K562 (cell line): ENCODE measurements around the gene MCM7. TPM values are rescaled to one million over a fixed set of nuclear protein-coding genes. Genes with fewer than 3 reads are reported as not detected.

ENCODE experiments used
- ATAC-seq: fragments of 200-7000 bp; cut with Tn5 transposase; 3 replicates; pipeline ENCODE4 v1.9.1; 2020; ENCODE audit warnings: moderate library complexity
- BruUV-seq: library from RNA; stranded (reverse); fragments of 400-500 nt; replicated peaks from 2 replicates; lab custom pipeline; 2021; lab: Mats Ljungman, UMichigan
- CTCF ChIA-PET: fragments of 300-600 bp; formaldehyde crosslinking; extraction: SDS; loops from one replicate; lab custom pipeline; 2021; ENCODE audit warnings: low intra/inter-chr PET ratio; lab: Yijun Ruan, JAX
- POLR2A ChIA-PET: fragments of 300-600, 350-650 bp; sonication (Branson Sonifier 250); formaldehyde crosslinking; extraction: SDS; loops from one replicate; lab custom pipeline; 2021; ENCODE audit warnings: antibody characterized with exemption, inconsistent platforms; lab: Yijun Ruan, JAX
- DNase-seq, 4 experiments: peaks; one replicate each; pipeline versions ENCODE4 v3.0.0 to v3.0.0-alpha.2; 2011 to 2018; ENCODE audit warnings: low spot score in 3 of 4, mixed read lengths in 3 of 4; ENCODE audit errors: extremely low read depth in 1 of 4
- FAIRE-seq: peaks from 2 replicates; lab custom pipeline; 2011; peaks lifted over from hg19 to GRCh38; lab: Jason Lieb, UNC
- H2AFZ ChIP-seq: 2 replicates; pipeline ENCODE4 v1.6.0; 2011; ENCODE audit warnings: low read depth, low read length, control low read depth, inconsistent platforms
- H3K27ac ChIP-seq: fragments of 200-600 bp; 3 replicates; pipeline ENCODE4 v1.8.0; 2011; ENCODE audit warnings: low read depth, mild to moderate bottlenecking, control low read depth, inconsistent platforms, low read length, moderate library complexity, mixed read lengths; ENCODE audit errors: extremely low read depth
- H3K27me3 ChIP-seq, 2 experiments: fragments of 300-600 bp in 1 of 2; 2 replicates in 1 of 2; 3 replicates in 1 of 2; pipeline versions ENCODE4 v1.6.0 to v1.8.0; 2011; ENCODE audit warnings: inconsistent platforms in 2 of 2, low read length in 2 of 2, mild to moderate bottlenecking in 1 of 2, mixed read lengths in 1 of 2, moderate library complexity in 1 of 2; ENCODE audit not compliant: control insufficient read depth in 2 of 2, insufficient read depth in 2 of 2
- H3K36me3 ChIP-seq: fragments of 300-600 bp; 3 replicates; pipeline ENCODE4 v1.8.0; 2011; ENCODE audit warnings: mild to moderate bottlenecking, low read length, inconsistent platforms; ENCODE audit not compliant: control insufficient read depth, insufficient read depth
- H3K4me1 ChIP-seq, 2 experiments: fragments of 200-600 bp in 1 of 2; replicated peaks in 1 of 2; 2 replicates in 1 of 2; 3 replicates in 1 of 2; pipeline versions ENCODE4 v1.5.1 to v1.8.0; 2011; ENCODE audit warnings: inconsistent platforms in 2 of 2, low read length in 2 of 2, mild to moderate bottlenecking in 1 of 2, mixed read lengths in 1 of 2, moderate library complexity in 1 of 2; ENCODE audit not compliant: control insufficient read depth in 2 of 2, insufficient read depth in 2 of 2
- H3K4me2 ChIP-seq: 2 replicates; pipeline ENCODE4 v1.6.1; 2011; ENCODE audit warnings: low read length, control low read depth, inconsistent platforms, mixed read lengths; ENCODE audit not compliant: insufficient read depth
- H3K4me3 ChIP-seq: fragments of 200-600 bp; sonication (generic), shearing (Covaris generic); 2 replicates; pipeline ENCODE4 v1.5.1; 2016; ENCODE audit warnings: control low read depth, inconsistent platforms
- H3K79me2 ChIP-seq: fragments of 200-600 bp; 3 replicates; pipeline ENCODE4 v1.8.0; 2011; ENCODE audit warnings: low read length, inconsistent platforms; ENCODE audit not compliant: control insufficient read depth, insufficient read depth
- H3K9ac ChIP-seq, 2 experiments: 2 replicates each; pipeline versions ENCODE4 v1.6.0 to v1.6.1; 2011; ENCODE audit warnings: low read depth in 2 of 2, low read length in 2 of 2, control low read depth in 1 of 2, inconsistent platforms in 1 of 2, mild to moderate bottlenecking in 1 of 2, mixed read lengths in 1 of 2; ENCODE audit not compliant: insufficient read depth in 1 of 2
- H3K9me1 ChIP-seq: one replicate; pipeline ENCODE4 v1.6.0; 2011; ENCODE audit warnings: inconsistent platforms, mild to moderate bottlenecking, low read length, moderate library complexity; ENCODE audit not compliant: control insufficient read depth, insufficient read depth
- H3K9me3 ChIP-seq: replicated peaks from 2 replicates; pipeline ENCODE4 v1.5.1; 2011; ENCODE audit warnings: low read depth, low read length, inconsistent platforms; ENCODE audit not compliant: control insufficient read depth, insufficient read depth
- H4K20me1 ChIP-seq: replicated peaks from 2 replicates; pipeline ENCODE4 v1.6.1; 2011; ENCODE audit warnings: low read length, inconsistent platforms, mixed read lengths; ENCODE audit not compliant: control insufficient read depth, insufficient read depth
- CBFA2T3 ChIP-seq: fragments of 450-650 bp; IDR thresholded peaks from 2 replicates; pipeline ENCODE4 v1.6.1; 2017
- CEBPB ChIP-seq: fragments of 450-650 bp; IDR thresholded peaks from 2 replicates; pipeline ENCODE4 v1.6.1; 2016; ENCODE audit warnings: missing genetic modification characterization, missing compliant biosample characterization
- DDX20 ChIP-seq: fragments of 450-650 bp; IDR thresholded peaks from 2 replicates; pipeline ENCODE4 v1.6.1; 2016; ENCODE audit warnings: missing genetic modification characterization, low read depth, mild to moderate bottlenecking, missing compliant biosample characterization, moderate library complexity
- KDM1A ChIP-seq, 2 experiments: fragments of 450-650 bp; IDR thresholded peaks; 2 replicates each; pipeline ENCODE4 v1.6.1; 2016; ENCODE audit warnings: mild to moderate bottlenecking in 2 of 2
- MCM5 ChIP-seq: fragments of 450-650 bp; IDR thresholded peaks from 2 replicates; pipeline ENCODE4 v1.6.1; 2016; ENCODE audit warnings: low read depth
- NFIC ChIP-seq: fragments of 450-650 bp; IDR thresholded peaks from 2 replicates; pipeline ENCODE4 v1.6.1; 2017; ENCODE audit warnings: mild to moderate bottlenecking, inconsistent platforms
- POLR2G ChIP-seq: fragments of 200-400 bp; formaldehyde crosslinking; IDR thresholded peaks from 2 replicates; pipeline ENCODE4 v1.6.1; 2017; ENCODE audit warnings: low read depth, mild to moderate bottlenecking, antibody characterized with exemption, low read length, moderate library complexity
- PYGO2 ChIP-seq: fragments of 450-650 bp; IDR thresholded peaks from 2 replicates; pipeline ENCODE4 v1.6.1; 2016; ENCODE audit warnings: mild to moderate bottlenecking, missing genetic modification characterization, moderate library complexity, missing compliant biosample characterization
- RBM17 ChIP-seq: fragments of 200-400 bp; formaldehyde crosslinking; IDR thresholded peaks from 2 replicates; pipeline ENCODE4 v1.6.1; 2017; ENCODE audit warnings: low read depth, mild to moderate bottlenecking, low read length, borderline replicate concordance
- ZNF766 ChIP-seq: fragments of 200-800 bp; sonication (Bioruptor generic); conservative IDR thresholded peaks from 2 replicates; pipeline ENCODE4 v1.6.1; 2016; ENCODE audit warnings: missing genetic modification characterization, missing compliant biosample characterization
- WGBS: fragments of 100-300 bp; shearing (Covaris generic); methylation state at CpG from one replicate; pipeline ENCODE4 v1.1.6; 2016; ENCODE audit warnings: low coverage, mixed read lengths; ENCODE audit not compliant: insufficient coverage; ENCODE audit errors: missing lambda C conversion rate; 5-methylcytosine and 5-hydroxymethylcytosine counted together
- in situ Hi-C: fragments of 300-500 bp; cut with MboI; formaldehyde crosslinking; loops from 4 replicates; pipeline ENCODE4 v1.15.0; 2018; ENCODE audit warnings: inconsistent platforms, mixed read lengths
- intact Hi-C: fragments of 100-400 bp; cut with micrococcal nuclease; formaldehyde crosslinking; loops from 2 replicates; pipeline ENCODE4 v1.14.2; 2022
- polyA plus RNA-seq, 8 experiments: library from polyadenylated mRNA; depleted of rRNA in 4 of 8; stranded (reverse) in 5 of 8; unstranded in 3 of 8; fragments of >200 nt; fragmentation: Nextera tagmentation in 2 of 8; fragmentation: Illumina TruSeq in 1 of 8; extraction: Ambion mirVana in 2 of 8; extraction: Trizol in 1 of 8; gene quantifications; 2 replicates each; pipeline versions ENCODE4 v1.2.1 to v1.2.3, GENCODE V29; 2011 to 2014; ENCODE audit warnings: inconsistent platforms in 1 of 8, missing spikeins in 1 of 8
- total RNA-seq, 7 experiments: library from RNA; depleted of rRNA in 6 of 7; stranded (reverse); fragments of >200 nt in 6 of 7; fragmentation: Illumina TruSeq in 2 of 7; extraction: Trizol in 2 of 7; gene quantifications; 2 replicates each; pipeline versions ENCODE4 v1.2.1 to v1.2.3, GENCODE V29; 2011 to 2021; ENCODE audit warnings: low replicate concordance in 1 of 7
- TF ChIP-seq, protein P1 (sequence below): sonication (generic); formaldehyde crosslinking; IDR thresholded peaks from 2 replicates; pipeline ENCODE4 v1.8.1; 2022; ENCODE audit warnings: missing genetic modification reagents
- TF ChIP-seq, protein P2 (sequence below): fragments of 450-650 bp; IDR thresholded peaks from 2 replicates; pipeline ENCODE4 v1.6.1; 2018; ENCODE audit warnings: mild to moderate bottlenecking, low read depth; ENCODE audit not compliant: partially characterized antibody
- TF ChIP-seq, protein P3 (sequence below): sonication (generic); formaldehyde crosslinking; IDR thresholded peaks from 2 replicates; pipeline ENCODE4 v1.8.0; 2022; ENCODE audit warnings: mild to moderate bottlenecking, missing genetic modification reagents

Gene MCM7
- total and polyA plus RNA-seq, 9 of the 15 experiments (the other 6 are each of a cell fraction or from before 2014, with no cell fraction given): 329 to 856 (median 437) TPM

DNA sequence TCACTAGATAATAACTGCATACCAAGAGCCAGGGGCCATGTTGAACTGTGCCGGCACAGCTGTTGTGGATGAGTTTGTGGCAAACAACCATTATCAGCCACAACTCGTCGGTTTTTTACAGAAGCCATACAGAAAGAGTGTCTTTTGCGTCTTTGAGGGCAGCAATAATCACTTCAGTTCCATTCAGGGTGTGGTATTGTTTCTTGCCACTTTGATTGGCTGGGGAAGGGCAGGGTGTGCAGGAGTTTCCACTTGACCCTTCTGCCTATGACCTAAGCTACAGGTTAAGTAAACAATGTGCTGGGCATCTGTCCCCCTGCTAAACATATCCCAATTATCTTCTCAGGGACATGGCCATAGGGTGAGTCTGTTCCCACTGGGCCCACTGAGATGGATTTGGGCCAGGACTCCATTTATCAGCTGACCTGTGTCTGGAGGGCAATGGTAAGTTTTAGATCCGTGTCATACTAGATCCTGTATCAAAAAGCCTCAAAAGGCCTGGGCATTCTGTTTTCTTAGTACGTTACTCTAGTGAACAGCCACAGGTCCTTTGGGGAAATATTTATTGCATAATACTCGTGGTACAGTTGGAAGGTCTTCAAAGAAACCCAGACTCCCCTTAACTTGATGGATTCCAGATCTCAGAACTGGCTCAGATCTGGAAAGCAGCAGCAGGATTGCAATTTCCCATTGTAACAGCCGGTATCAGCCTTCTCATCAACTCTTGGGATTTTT, 35.6 kb downstream of the MCM7 start (continued):
- peak in 1 of 2 experiments; percentile 12; a peak in 2 of 4 replicates for TF ChIP-seq KDM1A (IDR thresholded peaks at IDR 0.05)
- no peak; the same call in 1 of the 2 replicates for TF ChIP-seq NFIC
- no peak for TF ChIP-seq POLR2G
- TF ChIP-seq, protein P1, sequence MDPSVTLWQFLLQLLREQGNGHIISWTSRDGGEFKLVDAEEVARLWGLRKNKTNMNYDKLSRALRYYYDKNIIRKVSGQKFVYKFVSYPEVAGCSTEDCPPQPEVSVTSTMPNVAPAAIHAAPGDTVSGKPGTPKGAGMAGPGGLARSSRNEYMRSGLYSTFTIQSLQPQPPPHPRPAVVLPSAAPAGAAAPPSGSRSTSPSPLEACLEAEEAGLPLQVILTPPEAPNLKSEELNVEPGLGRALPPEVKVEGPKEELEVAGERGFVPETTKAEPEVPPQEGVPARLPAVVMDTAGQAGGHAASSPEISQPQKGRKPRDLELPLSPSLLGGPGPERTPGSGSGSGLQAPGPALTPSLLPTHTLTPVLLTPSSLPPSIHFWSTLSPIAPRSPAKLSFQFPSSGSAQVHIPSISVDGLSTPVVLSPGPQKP (CRISPR knock-in tag): no peak
- no peak for TF ChIP-seq PYGO2 (tag)
- no peak for TF ChIP-seq RBM17
- TF ChIP-seq CBFA2T3: peak; percentile 60; the same call in 1 of the 2 replicates
- TF ChIP-seq MCM5: no peak
- TF ChIP-seq CEBPB (tag): peak; percentile 75

DNA sequence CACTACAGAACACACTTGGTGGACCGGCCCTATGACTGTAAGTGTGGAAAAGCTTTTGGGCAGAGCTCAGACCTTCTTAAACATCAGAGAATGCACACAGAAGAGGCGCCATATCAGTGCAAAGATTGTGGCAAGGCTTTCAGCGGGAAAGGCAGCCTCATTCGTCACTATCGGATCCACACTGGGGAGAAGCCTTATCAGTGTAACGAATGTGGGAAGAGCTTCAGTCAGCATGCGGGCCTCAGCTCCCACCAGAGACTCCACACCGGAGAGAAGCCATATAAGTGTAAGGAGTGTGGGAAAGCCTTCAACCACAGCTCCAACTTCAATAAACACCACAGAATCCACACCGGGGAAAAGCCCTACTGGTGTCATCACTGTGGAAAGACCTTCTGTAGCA, 37.0 kb downstream of the MCM7 start:
- no peaks in the 10 kb centered on the region for H3K27me3 ChIP-seq
- intact Hi-C loops (no loop called here), in situ Hi-C loops (no loop called here)
- H3K9ac ChIP-seq: peak overlapping the region in 1 of 2 experiments; percentile 29; a peak in 1 of 4 replicates
- ATAC-seq: peak; percentile 11; the same call in 2 of the 3 replicates
- H3K9me1 ChIP-seq: no peaks in the 10 kb centered on the region
- H3K36me3 ChIP-seq: peaks cover 42% of the 10 kb centered on the region
- no peak overlapping the region for H3K27ac ChIP-seq
- no peak overlapping the region for H3K4me2 ChIP-seq
- TSS peak; percentile 50 for BruUV-seq
- FAIRE-seq: no peak
- POLR2A ChIA-PET: interaction anchor here (0.6 to 4.6 kb wide), 9 partner anchors 9 to 146 kb away, joined by 3 to 32 read pairs (median 4); partner anchors contain the start of genes MCM7 and ZSCAN21
- no peaks in the 10 kb centered on the region; the same call in 1 of the 2 replicates for H3K9me3 ChIP-seq
- no peak overlapping the region for H2AFZ ChIP-seq
- CTCF ChIA-PET: no interaction called here
- H3K4me3 ChIP-seq: no peak overlapping the region
- peaks cover 5 to 19% of the 10 kb centered on the region in 2 experiments; a peak in 3 of 5 replicates for H3K4me1 ChIP-seq
- H4K20me1 ChIP-seq: no peaks in the 10 kb centered on the region
- peak in 2 of 4 experiments; percentile 25 to 42 for DNase-seq
- H3K79me2 ChIP-seq: no peaks in the 10 kb centered on the region
- 41% methylated on average over 9 of the region's 9 CpGs for WGBS
- TF ChIP-seq CBFA2T3 (peak; percentile 15; the same call in 1 of the 2 replicates), ZNF766 (CRISPR knock-in tag) (no peak), DDX20 (tag) (no peak)
- TF ChIP-seq, protein P2, sequence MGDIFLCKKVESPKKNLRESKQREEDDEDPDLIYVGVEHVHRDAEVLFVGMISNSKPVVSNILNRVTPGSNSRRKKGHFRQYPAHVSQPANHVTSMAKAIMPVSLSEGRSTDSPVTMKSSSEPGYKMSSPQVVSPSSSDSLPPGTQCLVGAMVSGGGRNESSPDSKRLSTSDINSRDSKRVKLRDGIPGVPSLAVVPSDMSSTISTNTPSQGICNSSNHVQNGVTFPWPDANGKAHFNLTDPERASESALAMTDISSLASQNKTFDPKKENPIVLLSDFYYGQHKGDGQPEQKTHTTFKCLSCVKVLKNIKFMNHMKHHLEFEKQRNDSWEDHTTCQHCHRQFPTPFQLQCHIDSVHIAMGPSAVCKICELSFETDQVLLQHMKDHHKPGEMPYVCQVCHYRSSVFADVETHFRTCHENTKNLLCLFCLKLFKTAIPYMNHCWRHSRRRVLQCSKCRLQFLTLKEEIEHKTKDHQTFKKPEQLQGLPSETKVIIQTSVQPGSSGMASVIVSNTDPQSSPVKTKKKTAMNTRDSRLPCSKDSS: peak; percentile 25
- TF ChIP-seq, protein P3, sequence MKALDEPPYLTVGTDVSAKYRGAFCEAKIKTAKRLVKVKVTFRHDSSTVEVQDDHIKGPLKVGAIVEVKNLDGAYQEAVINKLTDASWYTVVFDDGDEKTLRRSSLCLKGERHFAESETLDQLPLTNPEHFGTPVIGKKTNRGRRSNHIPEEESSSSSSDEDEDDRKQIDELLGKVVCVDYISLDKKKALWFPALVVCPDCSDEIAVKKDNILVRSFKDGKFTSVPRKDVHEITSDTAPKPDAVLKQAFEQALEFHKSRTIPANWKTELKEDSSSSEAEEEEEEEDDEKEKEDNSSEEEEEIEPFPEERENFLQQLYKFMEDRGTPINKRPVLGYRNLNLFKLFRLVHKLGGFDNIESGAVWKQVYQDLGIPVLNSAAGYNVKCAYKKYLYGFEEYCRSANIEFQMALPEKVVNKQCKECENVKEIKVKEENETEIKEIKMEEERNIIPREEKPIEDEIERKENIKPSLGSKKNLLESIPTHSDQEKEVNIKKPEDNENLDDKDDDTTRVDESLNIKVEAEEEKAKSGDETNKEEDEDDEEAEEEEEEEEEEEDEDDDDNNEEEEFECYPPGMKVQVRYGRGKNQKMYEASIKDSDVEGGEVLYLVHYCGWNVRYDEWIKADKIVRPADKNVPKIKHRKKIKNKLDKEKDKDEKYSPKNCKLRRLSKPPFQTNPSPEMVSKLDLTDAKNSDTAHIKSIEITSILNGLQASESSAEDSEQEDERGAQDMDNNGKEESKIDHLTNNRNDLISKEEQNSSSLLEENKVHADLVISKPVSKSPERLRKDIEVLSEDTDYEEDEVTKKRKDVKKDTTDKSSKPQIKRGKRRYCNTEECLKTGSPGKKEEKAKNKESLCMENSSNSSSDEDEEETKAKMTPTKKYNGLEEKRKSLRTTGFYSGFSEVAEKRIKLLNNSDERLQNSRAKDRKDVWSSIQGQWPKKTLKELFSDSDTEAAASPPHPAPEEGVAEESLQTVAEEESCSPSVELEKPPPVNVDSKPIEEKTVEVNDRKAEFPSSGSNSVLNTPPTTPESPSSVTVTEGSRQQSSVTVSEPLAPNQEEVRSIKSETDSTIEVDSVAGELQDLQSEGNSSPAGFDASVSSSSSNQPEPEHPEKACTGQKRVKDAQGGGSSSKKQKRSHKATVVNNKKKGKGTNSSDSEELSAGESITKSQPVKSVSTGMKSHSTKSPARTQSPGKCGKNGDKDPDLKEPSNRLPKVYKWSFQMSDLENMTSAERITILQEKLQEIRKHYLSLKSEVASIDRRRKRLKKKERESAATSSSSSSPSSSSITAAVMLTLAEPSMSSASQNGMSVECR (CRISPR knock-in tag): 0 out of 2 replicates have a peak, but pooled peaks have one; percentile 36
